ENCODE results near the gene GAS7.

Gene GAS7

DNA sequence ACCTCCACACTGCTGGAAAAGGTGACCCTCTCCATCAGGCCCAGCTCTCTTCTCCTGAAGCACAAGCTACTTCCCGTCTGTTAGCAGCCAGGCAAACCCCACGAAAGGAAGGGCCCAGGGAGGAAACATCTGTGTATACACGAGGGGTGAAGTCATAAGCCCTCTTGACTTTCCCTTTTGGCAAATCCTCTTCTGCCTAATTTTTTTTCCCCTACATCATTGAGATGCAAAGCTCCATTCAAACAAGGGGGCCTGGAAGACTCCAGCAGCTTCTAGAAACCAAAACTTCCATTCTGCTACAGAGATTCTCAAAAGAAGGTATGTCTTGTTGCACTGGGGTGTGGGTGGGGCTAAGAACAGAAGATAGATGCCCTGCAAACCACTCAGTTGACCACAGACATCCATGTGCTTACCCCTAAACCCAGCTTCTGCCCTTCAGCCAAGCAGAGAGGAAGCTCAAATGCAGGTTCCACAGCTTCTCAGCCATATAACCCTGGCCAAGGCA is 147.8 kb downstream of the GAS7 start:
- DNase-seq (ENCODE audit: low read depth in 2 of 2): no peak

DNA sequence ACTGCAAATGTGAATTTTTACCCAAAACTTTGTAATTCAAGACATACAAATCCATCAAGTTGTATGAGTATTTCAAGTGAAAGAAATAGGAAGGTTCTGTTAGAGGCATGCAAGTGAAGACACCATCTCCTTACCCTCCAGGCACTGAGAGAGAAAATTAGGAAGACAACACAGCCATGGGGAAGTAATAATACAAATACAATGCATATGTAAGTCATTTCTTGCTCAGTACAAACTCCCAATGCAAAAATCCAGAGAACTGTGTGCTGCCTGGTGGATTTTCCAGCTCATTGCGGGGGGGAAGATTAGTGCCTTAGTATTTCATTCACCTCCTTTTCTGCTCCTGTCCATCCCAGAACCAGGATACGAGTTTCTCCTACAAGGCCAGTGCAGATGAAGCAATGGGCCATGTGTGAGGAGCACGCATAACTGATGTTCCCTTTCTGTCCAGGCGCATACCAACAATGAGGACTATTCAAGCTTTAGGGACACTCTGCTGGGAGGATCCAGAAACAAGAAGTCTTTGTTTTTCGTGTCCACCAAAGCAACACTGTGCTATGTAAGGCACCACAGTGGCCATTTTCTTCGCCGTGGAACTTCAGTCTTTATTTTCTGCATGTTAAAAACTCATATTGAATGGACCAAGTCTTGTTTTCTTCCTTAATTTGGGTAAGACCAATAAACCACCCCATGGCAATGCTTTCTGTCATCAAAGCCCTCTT is 149.6 kb downstream of the GAS7 start:
- no peak for DNase-seq (ENCODE audit: low read depth in 2 of 2)

DNA sequence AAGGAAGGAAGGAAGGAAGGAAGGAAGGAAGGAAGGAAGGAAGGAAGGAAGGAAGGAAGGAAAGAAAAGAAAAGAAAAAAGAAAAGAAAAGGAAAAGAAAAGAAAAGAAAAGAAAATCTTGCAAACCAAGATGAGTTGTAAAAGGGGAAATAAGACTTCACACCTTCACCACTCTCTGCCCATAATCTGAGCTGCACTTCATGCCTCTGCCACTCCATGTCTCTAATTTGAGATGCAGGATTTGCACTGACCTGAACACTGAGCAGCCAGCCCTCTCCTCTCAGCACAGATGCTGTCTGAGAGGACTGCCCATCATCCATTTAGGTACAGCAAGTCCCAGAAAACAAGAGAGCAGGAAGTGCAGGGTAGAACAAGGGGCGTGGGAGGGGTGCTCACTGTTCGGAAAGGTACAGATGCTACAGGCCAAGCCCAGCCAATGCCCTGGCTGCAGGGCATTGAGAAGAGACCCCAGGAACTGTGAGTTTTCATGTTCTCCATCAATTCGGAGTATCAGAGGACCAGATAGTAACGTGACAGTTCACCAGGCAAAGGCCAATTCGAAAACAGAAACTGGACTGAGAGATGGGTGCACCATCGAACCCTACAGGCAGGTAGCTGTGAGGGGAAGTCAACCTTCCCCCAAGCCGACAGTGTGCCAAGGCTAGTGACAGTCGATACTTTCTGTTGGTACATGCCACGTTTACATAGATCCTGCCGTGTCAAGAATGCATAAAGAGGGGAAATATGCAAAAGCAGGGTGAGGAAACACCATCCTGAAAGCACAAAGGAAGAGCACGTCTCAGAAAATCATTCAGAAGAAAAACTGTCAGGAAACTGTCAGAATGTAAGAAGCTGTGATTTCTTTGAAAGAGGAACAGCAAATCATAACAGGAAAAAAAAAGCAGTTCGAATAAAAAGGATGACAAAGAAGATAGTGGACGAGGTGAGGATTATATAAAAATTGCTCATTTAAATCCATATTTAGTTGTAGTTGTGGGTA is 151.3 kb downstream of the GAS7 start:
- no peak for DNase-seq (ENCODE audit: low read depth in 2 of 2)

DNA sequence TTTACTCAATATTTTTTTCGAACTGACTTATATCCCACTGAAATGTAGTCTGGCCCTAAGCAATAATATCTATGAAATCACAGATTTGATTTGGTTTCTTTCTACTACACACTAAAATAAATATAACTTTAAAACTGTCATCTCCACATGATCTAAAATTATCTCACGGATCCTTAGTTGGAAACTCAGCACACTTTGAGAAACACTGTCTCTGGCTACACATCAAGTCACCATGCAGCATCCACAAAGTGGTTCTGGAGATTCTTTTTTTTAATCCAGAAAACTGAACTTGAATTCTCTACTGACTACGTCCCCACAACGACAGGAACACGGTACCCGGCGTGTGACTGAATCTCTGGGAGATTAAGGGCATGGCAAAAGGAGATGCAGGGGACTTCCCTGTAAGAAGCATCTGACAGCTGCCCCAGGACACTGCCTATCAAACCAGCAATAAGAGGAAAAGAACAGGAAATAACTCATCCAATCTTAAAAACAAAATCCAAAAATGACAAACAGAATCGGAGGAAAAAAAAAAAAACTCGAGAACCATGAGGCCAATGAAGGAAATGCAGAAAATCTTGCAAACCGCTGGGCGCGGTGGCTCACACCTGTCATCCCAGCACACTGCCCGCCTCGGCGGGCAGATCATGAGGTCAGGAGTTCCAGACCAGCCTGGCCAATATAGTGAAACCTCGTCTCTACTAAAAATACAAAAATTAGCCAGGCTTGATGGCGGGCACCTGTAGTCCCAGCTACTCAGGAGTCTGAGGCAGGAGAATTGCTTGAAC is 152.3 kb downstream of the GAS7 start:
- no peak for DNase-seq (ENCODE audit: low read depth in 2 of 2)

DNA sequence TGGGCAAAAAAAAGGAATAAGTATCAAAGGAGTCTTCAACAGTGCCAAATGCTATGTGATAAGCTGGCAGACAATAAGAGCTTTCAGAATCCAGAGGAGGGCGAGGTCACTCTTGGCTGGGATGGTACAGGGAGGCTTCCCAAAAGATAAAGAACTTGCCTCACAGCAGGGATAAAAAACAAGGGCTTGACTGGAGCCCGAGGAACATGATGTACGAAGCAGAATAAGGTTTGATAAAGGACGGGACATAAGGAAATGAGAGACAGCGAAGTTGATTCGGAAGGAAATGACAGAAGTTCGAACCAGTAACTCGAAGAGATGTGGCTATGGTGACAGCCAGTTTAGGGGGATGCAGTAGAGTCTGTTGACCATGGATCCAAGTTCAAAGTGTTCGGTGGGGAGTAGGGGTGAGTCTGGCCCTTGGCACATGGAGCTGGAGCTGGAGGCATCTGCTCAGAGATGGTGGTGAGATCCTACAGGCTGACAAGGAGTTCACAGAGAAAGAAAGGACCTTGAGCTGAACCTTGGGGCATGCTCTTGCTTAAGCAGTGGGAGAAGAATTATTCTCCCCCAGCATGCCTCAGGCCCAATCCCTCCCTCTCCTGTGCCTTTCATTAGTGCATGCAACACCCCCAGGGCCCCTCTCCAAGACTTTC is 155.7 kb downstream of the GAS7 start:
- no peak for DNase-seq (ENCODE audit: low read depth in 2 of 2)

DNA sequence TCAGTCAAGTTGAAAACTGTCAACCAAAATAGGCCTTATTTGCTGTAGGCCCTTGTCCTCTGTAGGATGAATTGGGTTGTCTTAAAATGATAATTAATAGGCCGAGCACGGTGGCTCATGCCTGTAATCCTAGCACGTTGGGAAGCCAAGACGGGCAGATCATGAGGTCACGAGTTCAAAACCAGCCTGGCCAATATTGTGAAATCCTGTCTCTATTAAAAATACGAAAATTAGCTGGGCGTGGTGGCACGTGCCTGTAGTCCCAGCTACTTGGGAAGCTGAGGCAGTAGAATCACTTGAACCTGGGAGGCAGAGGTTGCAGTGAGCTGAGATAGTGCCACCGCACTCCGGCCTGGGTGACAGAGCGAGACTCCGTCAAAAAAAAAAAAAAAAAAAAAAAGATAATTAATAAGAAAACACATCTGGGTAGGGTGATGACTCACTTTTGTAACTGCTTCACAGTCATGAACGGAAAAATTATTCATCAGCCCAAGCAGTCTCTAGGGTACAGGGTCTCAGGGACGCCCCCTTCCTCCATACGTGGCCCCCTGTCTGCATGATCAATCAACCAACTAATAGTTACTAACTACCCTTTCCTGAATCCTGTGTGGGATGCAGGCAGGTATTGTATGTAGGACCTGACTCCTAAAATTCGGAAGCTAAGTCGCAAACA is 156.4 kb downstream of the GAS7 start:
- no peak for DNase-seq (ENCODE audit: low read depth in 2 of 2)

DNA sequence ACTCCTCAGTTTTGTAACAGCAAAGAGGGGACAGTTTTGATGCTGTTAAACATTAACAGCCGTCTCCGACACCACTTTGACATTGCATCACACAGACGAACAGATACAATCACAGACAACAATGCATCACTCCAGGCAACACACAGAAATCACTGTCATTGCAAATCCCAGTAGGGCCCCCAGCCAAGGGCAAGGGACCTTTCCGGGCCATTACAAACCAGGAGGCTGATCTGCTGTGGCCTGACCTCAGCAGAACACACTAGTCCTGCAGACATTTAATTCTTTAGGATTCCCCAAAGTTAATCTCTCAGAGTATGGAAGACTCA is 157.2 kb downstream of the GAS7 start:
- no peak for DNase-seq (ENCODE audit: low read depth in 2 of 2)

DNA sequence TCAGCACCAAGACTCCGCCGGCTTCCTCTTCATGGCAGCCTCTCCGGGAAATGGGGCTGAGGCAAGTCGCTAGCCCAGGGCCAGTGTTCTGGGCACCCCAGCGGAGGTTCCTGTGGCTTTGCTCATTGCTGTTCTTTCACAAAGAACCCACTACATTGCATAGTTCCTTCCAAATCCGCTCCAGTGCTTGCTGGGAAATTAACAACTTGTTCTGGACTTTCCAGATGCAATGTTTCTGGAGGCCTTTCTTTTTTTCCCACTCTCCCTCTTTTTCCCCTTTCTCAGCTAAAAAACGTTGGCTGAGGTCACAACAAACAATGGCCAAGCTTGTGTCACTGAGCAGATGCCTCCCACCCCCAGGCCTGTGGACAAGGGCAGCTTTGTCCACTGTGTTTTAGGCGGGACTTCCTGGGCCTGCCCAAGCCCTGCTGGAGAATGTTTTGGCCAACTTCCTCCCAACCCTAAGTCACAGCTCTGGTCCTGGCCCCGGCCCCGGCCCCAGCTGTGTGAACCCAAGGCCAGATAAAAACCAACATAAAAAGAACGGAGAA is 161.8 kb downstream of the GAS7 start:
- no peak for DNase-seq (ENCODE audit: low read depth in 2 of 2)

DNA sequence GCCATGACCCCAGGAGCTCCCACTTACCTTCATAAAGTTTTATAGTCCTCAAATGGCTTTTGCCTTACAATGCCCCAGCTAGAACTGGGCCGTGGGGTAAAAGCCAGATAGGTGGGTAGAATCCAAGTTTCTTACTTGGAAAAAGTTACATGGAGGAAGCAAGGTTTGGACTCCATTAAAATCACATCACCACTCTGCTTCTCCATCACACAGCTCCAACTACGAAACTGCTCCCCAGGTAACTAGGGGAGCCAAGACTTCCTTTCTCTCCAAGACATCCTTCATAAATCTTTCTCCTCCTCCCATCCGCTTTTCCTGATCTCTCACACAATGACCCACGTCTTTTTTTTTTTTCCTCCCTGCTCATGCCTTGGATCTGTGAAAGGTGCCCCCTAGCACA is 162.5 kb downstream of the GAS7 start:
- DNase-seq (ENCODE audit: low read depth in 2 of 2): no peak

DNA sequence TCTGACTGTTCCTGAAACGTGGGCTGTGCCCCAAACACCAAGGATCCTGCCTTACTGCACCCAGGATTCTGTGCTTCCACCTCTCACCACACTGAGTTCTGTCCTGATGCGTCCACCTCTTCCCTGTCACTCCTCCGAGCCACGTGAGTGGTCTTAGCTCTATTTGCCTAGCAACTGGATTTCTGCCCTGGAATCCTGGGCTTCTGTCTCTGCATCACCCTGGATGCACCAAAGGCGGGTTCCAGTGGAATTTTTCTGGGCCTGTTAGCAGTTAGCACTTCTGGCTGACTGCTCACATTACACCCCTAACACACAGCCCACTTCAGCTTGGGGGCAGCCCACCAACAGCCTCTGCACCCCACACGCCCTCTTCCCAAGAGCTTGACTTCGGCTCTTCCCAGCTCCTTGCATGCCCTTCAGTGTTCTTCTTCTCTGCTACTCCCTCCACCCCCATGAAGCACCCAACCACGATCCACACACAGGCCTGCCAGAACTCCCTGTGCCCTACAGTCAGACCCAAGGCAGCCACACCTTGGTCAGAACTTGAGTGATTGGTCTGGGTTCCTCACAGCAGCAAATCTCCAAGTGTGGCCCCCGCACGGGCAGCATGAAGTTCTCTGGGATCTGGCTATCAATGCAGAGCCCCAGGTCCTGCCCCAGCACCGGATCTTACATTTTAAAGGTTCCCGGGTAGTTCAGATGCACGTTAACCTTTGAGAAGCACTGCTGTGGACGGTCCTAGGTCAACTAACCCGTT is 163.5 kb downstream of the GAS7 start:
- DNase-seq (ENCODE audit: low read depth in 2 of 2): no peak

DNA sequence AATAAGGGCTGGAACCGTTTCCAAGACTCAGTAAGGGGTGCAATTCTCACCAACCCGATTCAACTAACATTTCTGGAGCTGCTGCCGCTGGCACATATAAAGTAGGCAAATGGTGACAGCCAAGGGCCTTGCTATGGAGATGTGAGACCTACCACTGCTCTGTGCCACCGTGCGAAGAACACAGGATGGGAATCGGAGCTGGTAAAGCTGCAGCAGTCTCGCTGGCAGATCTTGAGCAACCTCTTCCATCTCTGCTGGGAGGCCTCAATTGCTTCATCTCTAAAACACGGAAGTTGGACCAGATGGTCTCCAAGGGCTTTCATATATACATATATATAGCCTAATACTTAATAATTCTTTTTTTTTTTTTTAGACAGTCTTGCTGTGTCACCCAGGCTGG is 164.4 kb downstream of the GAS7 start:
- no peak for DNase-seq (ENCODE audit: low read depth in 2 of 2)

DNA sequence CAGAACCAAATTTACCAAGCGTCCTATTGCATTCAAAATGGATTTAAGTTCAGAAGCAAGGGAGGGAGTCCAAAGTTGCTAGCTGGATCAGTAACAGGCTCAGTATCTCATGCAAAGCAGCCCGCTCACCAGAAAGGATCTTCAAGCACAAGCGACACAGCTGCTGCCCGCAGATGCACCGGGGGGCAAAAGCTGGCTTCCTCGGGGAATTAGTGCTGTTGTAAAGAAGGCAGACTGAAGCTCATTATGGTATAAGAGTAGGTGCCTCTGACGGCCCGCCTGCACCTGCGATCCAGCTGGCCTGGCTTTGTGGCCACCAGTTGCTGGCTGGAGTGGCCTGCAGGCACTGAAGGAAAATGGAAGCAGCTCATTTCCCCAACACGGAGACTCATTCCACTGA is 165.0 kb downstream of the GAS7 start:
- DNase-seq (ENCODE audit: low read depth in 2 of 2): no peak

DNA sequence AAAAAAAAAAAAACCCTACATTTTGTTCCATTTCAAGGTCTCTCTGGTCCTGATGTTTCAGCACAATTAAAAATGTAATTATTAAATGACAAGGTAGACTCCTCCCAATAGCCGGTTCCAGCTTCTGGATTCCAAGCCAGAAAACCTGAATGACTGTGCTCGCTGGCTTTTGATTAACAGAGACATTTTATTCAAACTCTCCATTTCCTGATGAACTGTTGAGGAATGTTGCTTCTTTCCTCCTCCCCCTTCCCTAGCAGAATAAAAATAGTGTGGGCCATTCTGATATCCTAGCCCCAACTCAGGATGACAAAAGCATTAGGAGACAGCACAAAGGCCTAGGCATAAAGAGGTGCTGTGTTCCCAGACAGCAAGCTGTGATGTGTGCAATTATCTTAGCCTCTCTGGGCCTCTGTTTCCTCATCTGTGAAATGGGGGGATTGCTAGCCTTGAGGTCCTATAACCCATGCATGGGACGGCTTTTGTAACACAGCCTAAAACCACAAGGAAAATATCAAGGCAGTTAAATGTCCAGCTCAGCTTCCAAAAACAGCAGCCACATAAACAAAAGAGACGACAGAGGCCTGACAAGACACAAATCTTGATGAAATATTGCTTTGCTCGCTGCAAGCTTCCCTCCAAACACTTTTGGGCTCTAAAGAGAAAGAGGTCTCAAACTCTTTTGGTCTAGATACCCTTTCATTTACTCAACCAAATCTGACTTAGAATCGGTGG is 166.1 kb downstream of the GAS7 start:
- DNase-seq (ENCODE audit: low read depth in 2 of 2): no peak

DNA sequence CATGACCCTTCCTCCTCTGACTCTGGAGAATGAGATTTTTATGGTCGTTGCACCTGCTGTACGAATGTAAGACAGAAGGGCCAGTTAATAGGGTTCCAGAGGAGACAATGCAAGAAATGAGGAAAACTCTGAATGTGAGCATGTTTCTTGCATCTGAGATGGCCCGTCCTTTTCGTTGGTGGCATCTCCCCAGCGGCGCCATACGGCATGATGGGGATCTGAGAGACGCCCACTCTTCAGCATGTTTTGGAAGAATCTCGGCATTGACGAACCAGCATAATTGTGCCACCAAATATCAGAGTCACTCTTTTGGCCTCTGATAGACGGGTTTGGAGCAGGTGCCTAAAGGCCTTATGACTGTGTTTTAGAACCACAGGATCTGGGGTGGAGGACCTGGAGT is 166.8 kb downstream of the GAS7 start:
- DNase-seq (ENCODE audit: low read depth in 2 of 2): no peak

DNA sequence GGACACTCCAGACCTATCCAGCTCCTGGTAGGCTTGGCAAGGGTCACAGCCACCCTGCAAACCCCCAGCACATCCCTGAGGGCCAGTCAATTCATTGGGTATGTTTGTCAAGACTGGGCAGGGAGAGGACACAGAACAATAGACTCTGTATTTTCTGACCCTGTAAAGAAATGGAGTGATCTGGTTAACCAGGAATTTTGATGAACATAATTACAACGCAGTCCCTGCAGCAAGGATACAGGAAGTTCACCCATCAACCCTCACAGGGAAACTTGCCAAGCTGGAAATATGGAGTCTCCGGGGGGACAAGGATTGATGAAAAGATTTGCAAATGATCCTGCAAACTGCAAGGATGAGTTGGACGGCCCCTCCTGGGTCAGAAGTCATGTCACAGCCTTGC is 167.3 kb downstream of the GAS7 start:
- DNase-seq (ENCODE audit: low read depth in 2 of 2): no peak

DNA sequence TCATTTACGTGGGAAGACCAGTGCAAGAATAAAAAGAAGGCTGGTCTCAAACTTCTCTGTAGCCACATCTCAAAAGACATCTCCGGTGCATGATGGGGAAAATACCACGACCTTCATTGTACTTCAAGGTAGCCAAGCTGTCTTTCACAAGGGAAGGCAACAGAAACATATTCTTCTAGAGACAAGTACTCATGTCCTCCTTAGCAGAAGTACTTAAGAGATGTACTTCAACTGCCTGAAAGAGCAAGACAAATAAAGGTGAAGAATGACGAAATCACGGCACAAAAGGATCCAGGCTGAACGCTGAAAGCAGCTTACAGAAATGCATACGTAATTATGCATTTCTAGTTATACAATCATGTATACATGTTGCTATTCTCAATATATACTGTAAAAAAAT is 169.3 kb downstream of the GAS7 start:
- no peak for DNase-seq (ENCODE audit: low read depth in 2 of 2)

DNA sequence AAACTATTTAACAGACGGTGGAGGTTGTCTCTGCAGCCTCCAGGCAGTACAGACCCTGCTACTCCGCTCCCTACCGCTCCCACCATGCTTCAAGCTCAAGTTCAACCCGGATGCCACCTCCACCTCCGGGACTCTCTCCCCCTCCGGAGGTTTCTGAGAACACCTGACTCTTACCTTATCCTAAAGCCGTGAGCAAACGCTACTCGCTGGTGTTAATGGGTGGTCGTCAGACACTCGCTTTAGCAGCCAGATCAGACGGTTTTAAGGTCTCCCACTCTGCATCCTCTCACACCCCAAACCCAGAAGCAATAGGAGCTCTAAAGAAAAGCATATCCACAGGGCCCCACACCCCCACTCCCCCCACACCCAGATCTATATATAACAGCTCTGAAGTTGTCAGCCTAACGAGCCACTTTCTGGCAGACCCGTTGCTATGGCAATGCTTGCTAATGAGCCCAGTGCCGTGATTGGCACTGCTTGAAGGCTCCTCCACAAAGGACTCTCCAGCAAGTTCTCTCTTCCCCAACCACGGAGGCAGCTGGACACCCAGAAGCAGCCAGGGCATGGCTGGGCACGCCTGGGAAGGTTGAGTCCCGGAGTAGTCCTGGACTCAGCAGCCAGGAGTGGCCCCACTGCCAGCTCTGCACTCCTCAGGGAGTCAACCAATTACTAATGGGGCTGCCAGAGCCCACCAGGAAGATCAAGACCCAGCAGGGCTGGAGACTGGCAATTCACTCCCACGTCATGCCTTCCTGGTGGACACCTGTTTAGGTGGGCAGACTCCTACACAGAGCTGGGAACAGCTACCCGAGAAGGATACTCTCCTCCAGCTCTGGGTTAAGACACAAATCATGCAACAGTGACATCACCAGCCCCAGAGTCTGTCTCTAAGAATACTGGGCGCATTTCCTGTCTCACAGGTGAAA is 172.2 kb downstream of the GAS7 start:
- no peak for DNase-seq (ENCODE audit: low read depth in 2 of 2)

DNA sequence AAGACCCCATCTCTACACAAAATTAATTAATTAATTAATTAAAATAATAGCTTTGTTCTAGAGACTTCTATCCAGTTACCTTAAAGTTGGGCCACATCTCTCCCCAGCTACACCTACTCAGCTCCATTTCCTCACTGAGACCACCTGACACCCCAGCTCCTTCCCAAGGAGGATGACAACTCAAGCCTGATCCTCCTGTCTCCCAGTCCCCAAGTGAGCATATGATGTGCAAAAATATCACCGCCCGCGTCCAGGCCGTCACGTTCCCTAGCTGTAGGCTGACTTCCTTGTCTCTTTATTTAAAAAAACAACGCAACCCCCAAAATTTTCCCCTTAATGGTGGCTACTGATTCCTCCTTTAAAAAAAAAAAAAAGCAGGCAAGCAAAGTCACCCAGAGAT is 173.2 kb downstream of the GAS7 start:
- no peak for DNase-seq (ENCODE audit: low read depth in 2 of 2)
